Measurements from ENCODE around the gene DAAM2.

The DAAM2 gene

GRCh38 chr6:39820553-39820952 is 28.4 kb downstream of the DAAM2 start:
- DNase-seq: no peak

- DNase-seq: no peak
Measured at GRCh38 chr6:39821046-39821740, 29.0 kb downstream of the DAAM2 start.

GRCh38 chr6:39821742-39822532 is 29.8 kb downstream of the DAAM2 start:
- DNase-seq: no peak

DNA sequence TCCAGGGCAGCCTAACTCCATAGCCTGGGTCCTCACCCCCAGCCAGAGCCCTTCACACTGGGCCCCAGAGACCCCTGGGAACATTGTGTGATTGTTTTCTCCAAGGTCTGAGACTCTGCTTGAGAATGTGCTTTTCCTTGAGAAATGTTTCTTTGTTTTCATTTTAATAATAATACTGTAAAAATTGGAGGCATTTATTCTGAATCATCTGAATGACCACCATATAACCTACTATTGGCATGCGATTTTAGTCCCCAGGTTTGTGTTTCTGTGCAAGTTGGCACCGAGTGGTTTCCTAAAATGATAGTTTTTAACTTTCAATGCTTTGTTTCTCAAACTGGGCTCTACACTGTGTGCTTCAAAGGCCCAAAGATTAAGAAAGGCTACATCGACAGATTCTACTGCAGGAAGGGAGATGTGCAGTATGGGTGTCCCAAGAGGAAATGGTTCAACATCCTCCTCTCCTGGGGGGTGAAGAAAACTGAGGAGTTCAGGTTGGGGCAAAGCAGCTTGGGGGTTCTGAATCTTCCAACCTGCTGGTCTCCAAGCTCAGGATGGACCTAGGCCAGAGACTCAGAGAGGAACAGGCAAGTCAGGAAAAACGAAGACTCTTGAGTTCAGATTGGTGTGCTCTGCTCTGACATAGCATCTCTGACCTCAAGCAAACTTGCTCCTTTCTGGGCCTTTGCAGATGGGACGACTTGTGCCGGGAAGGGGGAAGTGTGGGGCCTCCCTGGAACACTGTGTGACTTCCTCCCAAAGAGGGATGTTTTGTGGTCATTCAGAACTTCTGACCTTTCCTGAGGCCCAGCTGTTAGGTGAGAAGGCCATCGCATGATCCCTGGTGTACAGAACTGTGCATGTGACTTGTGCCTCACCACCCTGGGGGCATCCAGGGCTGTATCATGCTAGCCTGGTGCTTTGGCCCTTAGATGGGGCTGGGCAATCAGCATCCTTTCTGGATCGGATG is 31.0 kb downstream of the DAAM2 start:
- no peak for DNase-seq

DNA sequence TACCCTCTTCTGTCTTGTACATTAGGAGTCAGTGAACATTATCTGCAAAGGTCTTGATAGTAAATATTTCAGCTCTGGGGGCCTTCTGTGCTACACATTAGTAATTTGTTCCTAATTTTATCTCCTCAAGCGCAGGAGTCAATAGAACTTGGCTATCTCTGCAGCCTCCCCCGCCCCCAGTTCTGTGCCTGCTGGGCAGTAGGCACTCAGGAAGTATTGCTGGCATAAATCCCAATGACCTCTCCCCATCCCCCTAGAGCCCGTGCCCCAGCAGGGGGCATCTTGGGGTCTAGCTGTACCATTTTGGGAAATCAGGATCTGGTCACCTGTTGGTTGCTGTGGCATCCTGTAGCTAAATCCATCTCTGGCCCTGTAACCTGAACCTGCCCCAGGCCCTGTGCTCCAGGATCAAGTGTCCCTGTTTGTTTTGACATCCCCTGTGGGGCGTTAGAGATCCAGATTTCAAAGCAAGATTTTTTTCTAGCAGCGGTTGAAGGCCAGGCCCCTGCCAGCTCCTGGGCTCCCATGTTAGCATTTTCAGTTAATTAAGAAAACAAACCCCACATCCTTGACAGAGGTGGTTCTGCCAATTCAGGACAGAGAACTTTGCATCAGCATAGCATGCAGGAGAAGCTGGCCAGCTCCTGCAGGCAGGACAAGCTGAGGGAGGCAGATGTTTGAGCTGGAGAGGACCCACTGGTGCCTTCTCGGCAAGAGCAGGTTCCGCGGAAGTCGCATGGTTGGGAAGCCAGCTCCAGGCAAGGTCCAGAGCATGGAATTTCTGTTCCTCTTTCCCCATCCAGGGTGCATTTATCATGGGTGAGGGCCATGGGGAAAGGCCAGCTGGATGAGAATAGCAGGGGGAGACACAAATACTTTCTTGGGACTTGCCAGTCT is 32.1 kb downstream of the DAAM2 start:
- no peak for DNase-seq

GRCh38 chr6:39829331-39829730 is 37.2 kb downstream of the DAAM2 start:
- no peak for DNase-seq

DNA sequence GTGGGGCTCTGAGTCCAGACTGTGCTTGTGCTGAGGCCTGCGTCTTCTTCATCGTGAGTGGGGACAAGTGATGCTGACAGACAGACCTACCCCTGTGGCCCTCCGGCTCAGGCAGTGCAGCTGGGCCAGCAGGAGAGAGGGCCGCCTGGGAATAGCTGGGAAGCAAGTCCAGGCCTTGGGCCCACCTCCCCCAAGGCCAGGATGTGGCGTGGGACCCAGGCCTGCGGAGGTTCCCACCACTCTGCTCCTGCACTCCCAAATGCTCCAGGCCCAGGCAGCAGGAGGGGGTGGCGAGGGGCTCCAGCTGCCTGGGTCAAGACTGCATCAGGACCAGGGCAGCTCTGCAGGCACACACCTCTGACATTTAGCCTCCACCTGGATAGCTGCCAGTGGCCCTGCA is 38.3 kb downstream of the DAAM2 start:
- DNase-seq: no peak

DNA sequence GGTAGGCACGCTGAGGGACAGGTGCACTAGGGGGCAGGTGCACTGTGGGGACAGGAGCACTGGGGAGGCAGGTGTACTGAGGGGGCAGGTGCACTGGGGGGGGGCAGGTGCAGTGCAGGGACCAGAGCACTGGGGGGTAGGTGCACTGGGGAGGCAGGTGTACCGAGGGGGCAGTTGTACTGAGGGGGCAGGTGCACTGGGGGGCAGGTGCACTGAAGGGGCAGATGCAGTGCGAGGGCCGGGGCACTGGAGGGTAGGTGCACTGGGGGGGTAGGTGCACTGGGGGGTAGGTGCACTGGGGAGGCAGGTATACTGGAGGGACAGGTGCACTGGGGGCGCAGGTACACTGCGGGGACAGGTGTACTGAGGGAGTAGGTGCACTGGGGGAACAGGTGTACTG is 39.5 kb downstream of the DAAM2 start:
- no peak for DNase-seq

DNA sequence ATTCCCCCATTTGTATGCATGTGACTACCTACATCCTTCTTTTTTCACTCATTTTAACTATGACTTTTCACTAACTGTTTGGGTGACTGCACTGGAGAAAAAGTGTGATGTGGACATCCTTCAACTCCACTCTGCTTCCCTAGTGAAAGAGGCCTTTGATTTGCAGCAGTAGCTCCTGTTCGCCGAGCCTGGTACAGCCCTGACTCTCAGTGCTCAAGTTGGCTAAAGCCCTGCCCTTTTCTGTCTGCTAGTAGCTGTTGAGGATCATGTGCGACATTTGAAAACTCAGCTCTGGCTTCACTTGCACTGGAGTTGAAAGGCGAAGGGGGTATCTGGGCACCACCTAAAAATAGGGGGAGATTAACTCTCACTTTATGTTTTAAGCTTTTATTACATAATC is 42.1 kb downstream of the DAAM2 start:
- DNase-seq: no peak

GRCh38 chr6:39834866-39835265 is 42.7 kb downstream of the DAAM2 start:
- DNase-seq: no peak

GRCh38 chr6:39835821-39836295 is 43.7 kb downstream of the DAAM2 start:
- no peak for DNase-seq

DNA sequence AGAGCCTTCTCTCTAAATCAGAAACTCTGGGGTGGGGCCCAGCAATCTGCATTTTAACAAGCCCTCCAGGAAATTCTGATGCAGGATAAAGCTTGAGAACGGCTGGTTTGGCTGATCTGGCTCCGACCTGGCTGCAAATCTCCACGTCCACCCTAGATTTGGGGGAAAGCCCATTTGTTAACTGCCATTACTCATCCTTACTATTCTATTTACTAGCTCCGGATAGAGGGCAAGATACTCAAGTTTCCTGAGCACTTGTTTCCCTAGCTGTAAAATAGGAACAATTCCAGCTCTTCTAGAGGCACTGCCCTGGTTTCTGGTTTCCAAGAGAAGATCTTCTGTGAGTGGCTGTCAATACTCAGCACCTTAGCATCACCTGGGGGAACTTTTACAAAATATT is 44.4 kb downstream of the DAAM2 start:
- no peak for DNase-seq

DNA sequence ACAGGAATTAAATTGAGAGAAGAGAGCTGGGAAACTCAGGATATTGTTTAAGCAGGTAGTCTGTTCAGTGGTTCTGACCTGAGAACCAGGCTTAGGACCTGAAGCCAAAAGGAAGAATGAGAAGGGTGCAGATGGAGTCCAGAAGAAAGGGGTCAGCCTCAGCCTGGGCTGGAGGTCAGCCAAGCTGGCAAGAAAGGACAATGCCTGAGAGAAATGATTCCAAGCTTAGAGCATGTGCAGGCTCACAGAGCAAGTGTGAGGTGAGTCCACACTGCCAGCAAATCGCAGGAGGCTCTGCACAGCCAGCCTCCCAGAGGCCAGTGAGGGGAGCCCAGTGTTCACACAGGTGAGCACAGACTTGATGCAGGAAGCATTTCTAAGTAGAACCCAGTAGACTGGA is 47.3 kb downstream of the DAAM2 start:
- no peak for DNase-seq

DNA sequence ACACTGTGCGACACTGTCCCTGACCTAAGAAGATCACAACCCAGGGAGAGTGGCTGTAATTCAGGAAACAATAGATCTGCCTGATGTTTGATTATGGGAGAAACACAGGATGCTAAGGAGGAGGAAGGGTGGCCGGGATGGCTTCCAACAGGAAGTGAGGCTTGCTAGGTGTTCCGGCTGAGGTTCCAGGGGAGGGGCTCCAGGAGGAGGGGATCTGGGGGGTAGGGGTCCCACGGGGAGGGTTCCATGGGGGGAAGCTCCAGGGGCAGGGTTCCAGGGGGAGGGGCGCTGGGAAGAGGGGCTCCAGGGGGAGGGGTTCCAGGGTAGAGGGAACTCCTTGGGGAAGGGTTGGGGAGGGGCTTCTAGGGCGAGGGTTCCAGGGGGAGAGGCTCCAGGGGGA is 48.6 kb downstream of the DAAM2 start:
- DNase-seq: no peak

DNA sequence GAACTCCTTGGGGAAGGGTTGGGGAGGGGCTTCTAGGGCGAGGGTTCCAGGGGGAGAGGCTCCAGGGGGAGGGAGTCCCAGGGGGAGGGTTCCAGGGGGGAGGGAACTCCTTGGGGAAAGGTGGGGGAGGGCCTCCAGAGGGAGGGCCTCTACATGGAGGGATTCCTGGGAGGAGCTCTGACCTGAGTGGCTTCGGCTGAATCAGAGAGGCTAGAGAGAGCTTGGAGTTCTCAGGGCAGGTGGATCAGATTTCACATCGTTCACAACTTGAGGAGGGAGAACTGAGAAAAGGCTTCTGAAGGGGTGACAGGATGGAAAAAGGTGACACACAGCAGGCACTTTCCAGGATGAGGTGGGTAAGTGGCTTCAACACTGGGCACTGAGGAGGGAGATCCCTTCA is 49.1 kb downstream of the DAAM2 start:
- no peak for DNase-seq

- no peak for DNase-seq
Measured at GRCh38 chr6:39841923-39842322, 49.7 kb downstream of the DAAM2 start.

DNA sequence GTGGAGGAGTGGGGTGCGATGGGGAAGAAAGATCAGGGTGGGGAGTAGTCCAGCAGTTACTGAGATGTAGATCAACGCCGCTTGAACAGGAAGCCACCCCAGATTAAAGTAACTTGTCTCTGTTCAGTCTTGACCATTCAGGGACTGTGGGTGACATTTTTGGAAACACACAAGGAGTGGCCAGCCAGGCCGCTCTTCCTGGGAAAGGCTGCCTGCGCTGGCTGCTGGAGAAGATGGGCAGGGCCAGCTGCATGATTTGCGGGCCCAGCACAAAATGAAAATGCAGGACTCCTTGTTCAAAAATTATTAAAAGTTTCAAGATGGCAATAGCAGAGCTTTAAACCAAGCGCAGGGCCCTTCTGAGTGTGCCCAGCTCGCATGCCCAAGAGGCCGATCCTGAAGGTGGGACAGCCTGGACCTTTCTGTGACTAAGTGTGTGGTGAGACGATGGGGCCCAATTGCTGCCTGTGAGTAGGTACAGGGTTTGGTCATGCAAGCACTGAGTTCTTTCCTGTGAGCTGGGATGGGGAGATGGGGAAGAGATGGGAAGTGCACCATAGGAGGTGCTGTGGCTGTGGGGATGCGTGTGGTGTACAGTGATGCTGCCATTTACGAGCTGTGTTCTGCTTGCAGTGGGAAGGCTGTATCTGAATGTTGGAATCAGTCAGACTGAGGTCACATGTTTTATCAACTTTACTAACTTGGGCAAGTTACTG is 51.3 kb downstream of the DAAM2 start:
- DNase-seq: no peak

DNA sequence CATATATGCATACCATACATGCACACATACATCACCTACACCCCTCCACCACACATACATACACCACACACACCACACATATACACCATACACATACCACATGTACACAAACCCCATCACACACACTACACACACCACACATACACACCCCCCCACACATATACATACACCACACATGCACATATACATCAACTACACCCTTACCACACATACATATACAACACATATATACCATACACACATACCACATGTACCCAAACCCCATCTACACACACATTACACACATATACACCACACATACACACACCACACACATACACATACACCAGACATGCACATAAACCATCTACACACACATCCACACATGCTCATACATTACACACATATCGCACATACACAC is 52.7 kb downstream of the DAAM2 start:
- no peak for DNase-seq

DNA sequence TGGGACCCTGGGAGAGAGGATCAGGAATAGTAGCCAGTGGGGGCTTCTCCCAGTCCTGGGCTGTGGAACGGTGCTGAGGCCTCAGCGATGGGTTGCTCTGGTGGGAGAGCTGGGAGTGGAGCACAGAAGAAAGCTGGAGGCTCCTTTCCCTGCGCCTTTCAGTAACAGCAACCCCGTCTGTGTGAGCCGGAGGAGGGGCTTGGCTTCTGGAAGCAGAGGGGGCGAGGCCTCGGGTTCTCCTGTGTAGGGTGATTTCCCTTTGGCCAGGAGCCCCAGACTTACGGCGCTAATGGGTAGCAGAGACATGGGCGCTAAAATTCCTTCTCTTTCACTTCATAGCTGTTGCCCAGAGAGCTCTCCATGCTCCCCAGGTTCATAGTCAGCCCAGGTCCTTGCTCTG is 55.0 kb downstream of the DAAM2 start:
- DNase-seq: no peak

GRCh38 chr6:39848171-39848570 is 56.0 kb downstream of the DAAM2 start:
- no peak for DNase-seq

DNA sequence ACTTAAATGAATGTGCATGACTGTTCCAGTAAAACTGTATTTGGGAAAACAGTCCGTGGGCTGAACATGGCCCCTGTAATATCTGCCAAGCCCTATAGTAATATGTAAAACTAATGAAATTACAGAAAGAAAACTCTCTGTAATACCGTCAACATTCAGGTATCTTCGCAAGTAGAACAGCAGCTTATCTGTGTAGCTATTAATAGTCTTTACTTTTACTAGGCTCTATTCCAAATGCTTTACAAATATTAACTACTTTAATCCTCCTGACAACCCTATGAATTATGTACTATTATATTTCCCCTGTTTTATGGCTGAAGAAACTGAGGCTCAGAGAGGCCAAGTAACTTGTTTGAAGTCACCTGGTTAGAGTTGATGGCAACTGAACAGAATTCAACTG is 57.1 kb downstream of the DAAM2 start:
- DNase-seq: no peak

GRCh38 chr6:39849764-39850163 is 57.6 kb downstream of the DAAM2 start:
- no peak for DNase-seq

Data from NCI-H1092 (cell line).